K562 (cell line): ENCODE data around the gene ZNF74. TPM values are rescaled to one million over a fixed set of nuclear protein-coding genes. Genes with fewer than 3 reads are reported as not detected.

Experiments
- BDP1 ChIP-seq: IDR thresholded peaks from 3 replicates; pipeline ENCODE4 v1.6.1; 2011; ENCODE audit not compliant: insufficient read length, insufficient read depth
- BMI1 ChIP-seq: fragments of 150-350 bp; IDR thresholded peaks from 2 replicates; pipeline ENCODE4 v1.6.1; 2014; ENCODE audit warnings: low read length
- CBX5 ChIP-seq: IDR thresholded peaks from 2 replicates; pipeline ENCODE4 v1.6.1; 2014; ENCODE audit warnings: low read depth, borderline replicate concordance
- CSDE1 ChIP-seq, 2 experiments: fragments of 450-650 bp; IDR thresholded peaks; 2 replicates each; pipeline ENCODE4 v1.6.1; 2016; ENCODE audit warnings: mild to moderate bottlenecking in 1 of 2
- DACH1 ChIP-seq: fragments of 450-650 bp; IDR thresholded peaks from 2 replicates; pipeline ENCODE4 v1.6.1; 2018; ENCODE audit not compliant: partially characterized antibody
- GABPB1 ChIP-seq: sonication (generic); formaldehyde crosslinking; IDR thresholded peaks from 2 replicates; pipeline ENCODE4 v1.8.0; 2022; ENCODE audit warnings: mild to moderate bottlenecking, missing genetic modification reagents
- HMGN3 ChIP-seq: IDR thresholded peaks from 2 replicates; pipeline ENCODE4 v1.6.1; 2011; ENCODE audit warnings: borderline replicate concordance, low read depth, mild to moderate bottlenecking, mixed read lengths, low read length; ENCODE audit not compliant: insufficient read length; ENCODE audit errors: extremely low read depth
- HOXB6 ChIP-seq: fragments of 250-450 bp; sonication (Bioruptor Pico); IDR thresholded peaks from 2 replicates; pipeline ENCODE4 v1.5.1; 2022; ENCODE audit warnings: mild to moderate bottlenecking, borderline replicate concordance
- KDM2B ChIP-seq: fragments of 250-450 bp; sonication (Bioruptor Pico); IDR thresholded peaks from 2 replicates; pipeline ENCODE4 v1.8.0; 2021; ENCODE audit warnings: mild to moderate bottlenecking, moderate library complexity
- MAFG ChIP-seq: fragments of 450-650 bp; conservative IDR thresholded peaks from 2 replicates; pipeline ENCODE4 v1.6.1; 2016; ENCODE audit warnings: missing genetic modification characterization, missing compliant biosample characterization
- MCM3 ChIP-seq: fragments of 450-650 bp; IDR thresholded peaks from 2 replicates; pipeline ENCODE4 v1.6.1; 2016
- PRMT5 ChIP-seq: sonication (generic); formaldehyde crosslinking; IDR thresholded peaks from 2 replicates; pipeline ENCODE4 v1.5.0; 2020; ENCODE audit warnings: missing genetic modification reagents
- RAD21 ChIP-seq, 2 experiments: fragments of 250-450 bp in 1 of 2; fragments of 450-650 bp in 1 of 2; sonication (Bioruptor Pico) in 1 of 2; formaldehyde crosslinking in 1 of 2; IDR thresholded peaks in 1 of 2; conservative IDR thresholded peaks in 1 of 2; 2 replicates each; pipeline versions ENCODE4 v1.4.0 to v1.8.0; 2020 to 2022; ENCODE audit warnings: mild to moderate bottlenecking in 2 of 2, moderate library complexity in 1 of 2
- SNAPC5 ChIP-seq: fragments of 250-450 bp; sonication (Bioruptor Pico); IDR thresholded peaks from 2 replicates; pipeline ENCODE4 v1.8.0; 2021; ENCODE audit warnings: moderate library complexity, mild to moderate bottlenecking, inconsistent platforms
- SUPT5H ChIP-seq: fragments of 450-650 bp; IDR thresholded peaks from 2 replicates; pipeline ENCODE4 v1.6.1; 2016
- TAF1 ChIP-seq: IDR thresholded peaks from 2 replicates; pipeline ENCODE4 v1.6.1; 2011; ENCODE audit warnings: mild to moderate bottlenecking, low read length, moderate library complexity; ENCODE audit not compliant: insufficient read depth, control insufficient read depth, severe bottlenecking; ENCODE audit errors: extremely low read depth
- TARDBP ChIP-seq: fragments of 450-650 bp; IDR thresholded peaks from 2 replicates; pipeline ENCODE4 v1.6.1; 2016
- TCF3 ChIP-seq: sonication (generic); formaldehyde crosslinking; IDR thresholded peaks from 2 replicates; pipeline ENCODE4 v1.4.0; 2020; ENCODE audit warnings: mild to moderate bottlenecking, missing genetic modification reagents
- ZNF146 ChIP-seq: IDR thresholded peaks from one replicate; pipeline ENCODE4 v1.6.1; 2018; ENCODE audit warnings: missing compliant biosample characterization; ENCODE audit not compliant: unreplicated experiment
- ZNF589 ChIP-seq: fragments of 200-800 bp; sonication (Bioruptor generic); IDR thresholded peaks from 2 replicates; pipeline ENCODE4 v1.6.1; 2016; ENCODE audit warnings: low read depth, missing genetic modification characterization, missing compliant biosample characterization
- polyA plus RNA-seq, 8 experiments: library from polyadenylated mRNA; depleted of rRNA in 4 of 8; stranded (reverse) in 5 of 8; unstranded in 3 of 8; fragments of >200 nt; fragmentation: Nextera tagmentation in 2 of 8; fragmentation: Illumina TruSeq in 1 of 8; extraction: Ambion mirVana in 2 of 8; extraction: Trizol in 1 of 8; gene quantifications; 2 replicates each; pipeline versions ENCODE4 v1.2.1 to v1.2.3, GENCODE V29; 2011 to 2014; ENCODE audit warnings: inconsistent platforms in 1 of 8, missing spikeins in 1 of 8
- total RNA-seq, 7 experiments: library from RNA; depleted of rRNA in 6 of 7; stranded (reverse); fragments of >200 nt in 6 of 7; fragmentation: Illumina TruSeq in 2 of 7; extraction: Trizol in 2 of 7; gene quantifications; 2 replicates each; pipeline versions ENCODE4 v1.2.1 to v1.2.3, GENCODE V29; 2011 to 2021; ENCODE audit warnings: low replicate concordance in 1 of 7
- TF ChIP-seq, protein P1 (sequence below): fragments of 450-650 bp; IDR thresholded peaks from 2 replicates; pipeline ENCODE4 v1.6.1; 2016; ENCODE audit warnings: missing biosample characterization, missing genetic modification characterization

The ZNF74 gene
- total and polyA plus RNA-seq, 9 of the 15 experiments (the other 6 are each of a cell fraction or from before 2014, with no cell fraction given): 2.4 to 53.5 (median 31.5) TPM

- TF ChIP-seq SUPT5H (no peak), MAFG (tag) (no peak), HMGN3 (no peak), ZNF589 (CRISPR knock-in tag) (no peak), TCF3 (peak; percentile 26; the same call in 1 of the 2 replicates), BDP1 (no peak), TAF1 (no peak), HOXB6 (no peak), GABPB1 (CRISPR knock-in tag) (peak; percentile 81), CBX5 (no peak), KDM2B (CRISPR knock-in tag) (peak; percentile 96), DACH1 (peak; percentile 75), RAD21 (CRISPR knock-in tag; conservative IDR thresholded peaks at IDR 0.05 in 1 of 2, IDR thresholded peaks at IDR 0.05 in 1 of 2) (peak; percentile 100), SNAPC5 (CRISPR knock-in tag) (no peak), TARDBP (peak; percentile 84; the same call in 1 of the 2 replicates), PRMT5 (CRISPR knock-in tag) (no peak), MCM3 (no peak), BMI1 (0 out of 2 replicates have a peak, but pooled peaks have one; percentile 24), ZNF146 (CRISPR knock-in tag) (no peak), CSDE1 (IDR thresholded peaks at IDR 0.05) (no peak)
- TF ChIP-seq, protein P1, sequence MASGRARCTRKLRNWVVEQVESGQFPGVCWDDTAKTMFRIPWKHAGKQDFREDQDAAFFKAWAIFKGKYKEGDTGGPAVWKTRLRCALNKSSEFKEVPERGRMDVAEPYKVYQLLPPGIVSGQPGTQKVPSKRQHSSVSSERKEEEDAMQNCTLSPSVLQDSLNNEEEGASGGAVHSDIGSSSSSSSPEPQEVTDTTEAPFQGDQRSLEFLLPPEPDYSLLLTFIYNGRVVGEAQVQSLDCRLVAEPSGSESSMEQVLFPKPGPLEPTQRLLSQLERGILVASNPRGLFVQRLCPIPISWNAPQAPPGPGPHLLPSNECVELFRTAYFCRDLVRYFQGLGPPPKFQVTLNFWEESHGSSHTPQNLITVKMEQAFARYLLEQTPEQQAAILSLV (tag): no peak; the same call in 1 of the 2 replicates
Measured at GRCh38 chr22:20456064-20456721, 62.2 kb downstream of the ZNF74 start (continued).
